ENCODE data around the gene TTLL10. TPM values are rescaled to one million over a fixed set of nuclear protein-coding genes. Genes with fewer than 3 reads are reported as not detected.

The TTLL10 gene
- total and polyA plus RNA-seq, 2 of the 4 experiments (the other 2 are of a cell fraction) = not detected

DNA sequence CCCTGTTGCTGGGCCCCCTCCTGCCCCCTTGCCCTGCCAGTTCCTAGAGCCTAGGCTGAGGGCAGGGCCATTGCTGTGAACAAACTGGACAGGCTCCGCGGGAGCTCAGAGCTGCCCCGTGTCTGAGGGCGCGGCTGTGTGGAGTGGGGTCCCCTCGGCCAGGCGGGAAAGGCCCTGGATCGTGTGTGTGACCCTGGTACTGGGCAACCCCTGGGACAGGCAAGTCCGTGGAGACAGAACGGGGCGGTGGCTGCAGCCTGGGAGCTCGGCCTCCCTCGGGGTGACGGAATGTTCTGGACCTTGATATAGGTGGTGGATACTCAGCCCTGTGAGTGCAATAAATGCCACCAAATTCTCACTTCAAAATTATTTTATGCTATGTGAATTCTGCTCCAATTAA lies 30.0 kb upstream of the TTLL10 start:
- 84% methylated on average over 5 of the region's 14 CpGs; no CpG with 5 or more reads in 1 of the 2 experiments for WGBS, 2 experiments (ENCODE audit: extremely low coverage in 2 of 2, insufficient read length in 1 of 2)
- no peak overlapping the region for H2AFZ ChIP-seq (replicated peaks; ENCODE audit: low read length, poor library complexity)
- intact Hi-C loops (cut with micrococcal nuclease) = no loop called here
- TF ChIP-seq MXI1 (IDR thresholded peaks at IDR 0.05; ENCODE audit: borderline replicate concordance, low read depth, low read length) = no peak
- no peak overlapping the region for H3K4ac ChIP-seq (ENCODE audit: low read depth, low read length)
- DNase-seq = no peak
- no peak overlapping the region for H2AK9ac ChIP-seq (replicated peaks; ENCODE audit: low read depth, low read length, poor library complexity)
- ChIA-PET POLR2A (ENCODE audit: unreplicated experiment) (no interaction called here), CTCF (no interaction called here)
- no peaks in the 10 kb centered on the region for H4K20me1 ChIP-seq (ENCODE audit: insufficient read depth, low read length)
- ATAC-seq (ENCODE audit: low read depth) = no peak
- dilution Hi-C loops (cut with HindIII; ENCODE audit: low sequenced_read_pairs, unreplicated experiment) = no loop called here
- H2BK120ac ChIP-seq (ENCODE audit: low read depth, low read length) = no peak overlapping the region
- H3K4me2 ChIP-seq (ENCODE audit: low read depth, low read length) = no peak overlapping the region
- H3K9me3 ChIP-seq (ENCODE audit: control insufficient read depth, insufficient read depth, low read length) = 0 out of 2 replicates have a peak, but pooled peaks cover 2% of the 10 kb centered on the region
- H3K36me3 ChIP-seq (ENCODE audit: control insufficient read depth, insufficient read depth, low read length) = no peaks in the 10 kb centered on the region
- no peak overlapping the region for H2BK15ac ChIP-seq (ENCODE audit: low read depth, low read length)
- H3K9me1 ChIP-seq (ENCODE audit: insufficient read depth, low read length) = no peaks in the 10 kb centered on the region
- no peak overlapping the region for H3K18ac ChIP-seq (ENCODE audit: low read depth, low read length)
- in situ Hi-C loops (cut with MboI; ENCODE audit: low sequenced_read_pairs) = no loop called here
- H2BK20ac ChIP-seq (ENCODE audit: low read depth, low read length) = no peak overlapping the region
- no peak overlapping the region for H3K14ac ChIP-seq (replicated peaks; ENCODE audit: low read depth, low read length)
- H3K9ac ChIP-seq (ENCODE audit: low read depth, low read length) = no peak overlapping the region
- no peak overlapping the region for H4K91ac ChIP-seq (ENCODE audit: insufficient read depth, low read depth, low read length)
- no peak overlapping the region for H3K23ac ChIP-seq (ENCODE audit: low read depth, low read length)
- H3K4me3 ChIP-seq (ENCODE audit: insufficient read depth, low read depth, low read length) = no peak overlapping the region
- H4K8ac ChIP-seq (ENCODE audit: low read depth in 2 of 2, low read length in 2 of 2) = no peak overlapping the region
- no TSS peak for BruUV-seq (replicated peaks)
- H3K27me3 ChIP-seq (ENCODE audit: control insufficient read depth, insufficient read depth, low read length) = peaks cover 12% of the 10 kb centered on the region; the same call in 1 of the 2 replicates
- no peak overlapping the region for H3K27ac ChIP-seq (ENCODE audit: insufficient read depth, low read length)
- H3K79me1 ChIP-seq (ENCODE audit: low read depth in 1 of 2, low read length in 2 of 2) = no peaks in the 10 kb centered on the region
- no peak overlapping the region for H2BK5ac ChIP-seq (ENCODE audit: low read depth, low read length, poor library complexity, severe bottlenecking)
- H2AK5ac ChIP-seq (ENCODE audit: low read depth, low read length) = no peak overlapping the region
- no peak overlapping the region for H3K56ac ChIP-seq (ENCODE audit: extremely low read depth, insufficient read depth, low read length)
- H4K5ac ChIP-seq (ENCODE audit: low read depth, low read length) = no peak overlapping the region
- H3K4me1 ChIP-seq (ENCODE audit: control insufficient read depth, insufficient read depth, low read length) = no peaks in the 10 kb centered on the region
